Gastroesophageal sphincter (tissue), 4 donors: ENCODE measurements around the gene SIX3. TPM values are rescaled to one million over a fixed set of nuclear protein-coding genes. Genes with fewer than 3 reads are reported as not detected.

ENCODE experiments used
- ATAC-seq: fragments of 150-250 bp; one replicate; pipeline ENCODE4 v1.9.1; 2016; ENCODE audit warnings: mild to moderate bottlenecking, moderate library complexity
- H3K27ac ChIP-seq, 4 donors: fragments of 200-600 bp; sonication (generic) in 3 of 4; 1 replicate in 3 of 4; 2 replicates in 1 of 4; pipeline ENCODE4 v1.5.1; 2016 to 2019
- H3K27me3 ChIP-seq: fragments of 200-600 bp; sonication (generic); one replicate; pipeline ENCODE4 v1.5.1; 2019
- H3K36me3 ChIP-seq, 2 donors: fragments of 200-600 bp; sonication (generic); one replicate each; pipeline ENCODE4 v1.5.1; 2019; ENCODE audit warnings: control low read depth in 1 of 2
- H3K4me1 ChIP-seq, 3 donors: fragments of 200-600 bp; sonication (generic); 1 replicate in 2 of 3; 2 replicates in 1 of 3; pipeline ENCODE4 v1.5.1; 2016 to 2019; ENCODE audit warnings: control low read depth in 2 of 3
- H3K4me3 ChIP-seq, 2 donors: fragments of 200-600 bp; sonication (generic); one replicate each; pipeline ENCODE4 v1.5.1; 2019; ENCODE audit warnings: mild to moderate bottlenecking in 1 of 2, moderate library complexity in 1 of 2
- H3K9me3 ChIP-seq, 3 donors: fragments of 200-600 bp; sonication (generic); one replicate each; pipeline ENCODE4 v1.5.1; 2017 to 2019; ENCODE audit warnings: control low read depth in 2 of 3
- EP300 ChIP-seq: sonication (generic); formaldehyde crosslinking; IDR thresholded peaks from one replicate; pipeline ENCODE4 v1.6.1; 2017; ENCODE audit warnings: antibody characterized with exemption, mild to moderate bottlenecking
- POLR2A ChIP-seq, 2 donors: fragments of 450-650 bp; IDR thresholded peaks; one replicate each; pipeline ENCODE4 v1.6.1; 2017; ENCODE audit warnings: antibody characterized with exemption in 2 of 2, mild to moderate bottlenecking in 2 of 2, moderate library complexity in 1 of 2
- POLR2AphosphoS5 ChIP-seq: sonication (generic); formaldehyde crosslinking; IDR thresholded peaks from one replicate; pipeline ENCODE4 v1.6.1; 2017; ENCODE audit warnings: antibody characterized with exemption
- WGBS, 2 donors: methylation state at CpG; one replicate each; pipeline ENCODE4 v1.1.5; 2018; ENCODE audit warnings: low coverage in 1 of 2; 5-methylcytosine and 5-hydroxymethylcytosine counted together
- total RNA-seq, 4 donors: library from RNA; depleted of rRNA; stranded (reverse); fragments of >200 nt; gene quantifications; one replicate each; pipeline ENCODE4 v1.1.0, GENCODE V29; 2016
- TF ChIP-seq, protein P1 (sequence below), 4 experiments: fragments of 200-600 bp in 2 of 4; fragments of 450-650 bp in 2 of 4; sonication (generic) in 1 of 4; IDR thresholded peaks; one replicate each; pipeline ENCODE4 v1.5.1; 2017 to 2019; ENCODE audit warnings: antibody characterized with exemption in 4 of 4, mild to moderate bottlenecking in 2 of 4, moderate library complexity in 2 of 4

Gene SIX3
- under 1 TPM in 1 of 4 donors, not detected in 3; 0.15 TPM for total RNA-seq

DNA sequence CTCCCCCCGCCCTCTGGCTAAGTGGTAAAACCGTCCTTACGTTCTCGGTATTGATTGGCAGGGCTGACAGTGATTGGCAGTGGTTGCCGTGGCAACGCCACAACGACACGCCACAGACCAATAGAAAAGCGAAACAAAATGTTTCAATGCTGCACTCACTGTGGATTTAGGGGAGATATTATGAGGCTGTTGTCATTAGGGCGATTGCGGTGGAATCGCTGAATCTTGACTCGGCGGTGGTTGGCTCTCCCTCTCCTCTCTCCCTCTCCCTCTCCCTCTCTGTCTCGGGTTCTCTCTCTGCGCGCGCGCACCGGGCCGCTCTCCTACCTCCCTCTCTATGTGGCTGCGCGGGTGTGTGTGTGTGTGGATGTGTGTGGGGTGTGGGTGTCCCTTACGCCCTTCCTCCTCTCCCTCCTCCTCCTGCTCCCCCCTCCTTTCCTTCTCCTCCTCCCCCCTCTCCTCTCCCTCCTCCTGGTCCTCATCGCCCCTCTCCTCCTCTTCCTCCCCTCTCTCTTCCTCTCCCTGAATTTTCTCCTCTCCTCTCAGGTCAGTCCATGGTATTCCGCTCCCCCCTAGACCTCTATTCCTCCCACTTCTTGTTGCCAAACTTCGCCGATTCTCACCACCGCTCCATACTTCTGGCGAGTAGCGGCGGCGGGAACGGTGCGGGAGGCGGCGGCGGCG lies at the start of gene SIX3:
Gene SIX3, plus strand, starts transcription at position 152 of the 684 bp plus-strand sequence. Its CDS starts 403 bp downstream, at position 555.
- peaks cover 0 to 79% (median 43%) of the 10 kb centered on the region in 3 donors for H3K4me1 ChIP-seq
- H3K36me3 ChIP-seq = no peaks in the 10 kb centered on the region
- peaks cover 100% of the 10 kb centered on the region for H3K27me3 ChIP-seq
- no peaks in the 10 kb centered on the region for H3K9me3 ChIP-seq
- no peak within 1 kb of the TSS for H3K27ac ChIP-seq
- H3K4me3 ChIP-seq = peak within 1 kb of the TSS in 1 of 2 donors; percentile 42
- WGBS, 2 donors = 1% methylated on average over 20 of the region's 39 CpGs
- ATAC-seq = no peak
- TF ChIP-seq, protein P1, sequence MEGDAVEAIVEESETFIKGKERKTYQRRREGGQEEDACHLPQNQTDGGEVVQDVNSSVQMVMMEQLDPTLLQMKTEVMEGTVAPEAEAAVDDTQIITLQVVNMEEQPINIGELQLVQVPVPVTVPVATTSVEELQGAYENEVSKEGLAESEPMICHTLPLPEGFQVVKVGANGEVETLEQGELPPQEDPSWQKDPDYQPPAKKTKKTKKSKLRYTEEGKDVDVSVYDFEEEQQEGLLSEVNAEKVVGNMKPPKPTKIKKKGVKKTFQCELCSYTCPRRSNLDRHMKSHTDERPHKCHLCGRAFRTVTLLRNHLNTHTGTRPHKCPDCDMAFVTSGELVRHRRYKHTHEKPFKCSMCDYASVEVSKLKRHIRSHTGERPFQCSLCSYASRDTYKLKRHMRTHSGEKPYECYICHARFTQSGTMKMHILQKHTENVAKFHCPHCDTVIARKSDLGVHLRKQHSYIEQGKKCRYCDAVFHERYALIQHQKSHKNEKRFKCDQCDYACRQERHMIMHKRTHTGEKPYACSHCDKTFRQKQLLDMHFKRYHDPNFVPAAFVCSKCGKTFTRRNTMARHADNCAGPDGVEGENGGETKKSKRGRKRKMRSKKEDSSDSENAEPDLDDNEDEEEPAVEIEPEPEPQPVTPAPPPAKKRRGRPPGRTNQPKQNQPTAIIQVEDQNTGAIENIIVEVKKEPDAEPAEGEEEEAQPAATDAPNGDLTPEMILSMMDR (IDR thresholded peaks at IDR 0.05) = no peak
- TF ChIP-seq EP300 (no peak), POLR2AphosphoS5 (no peak)

GRCh38 chr2:44894058-44894457 lies 47.4 kb upstream of the SIX3 start:
- 16 to 21% methylated on average over 2 to 8 of the region's 8 CpGs for WGBS, 2 donors
- TF ChIP-seq POLR2AphosphoS5 (no peak), EP300 (no peak), POLR2A (IDR thresholded peaks at IDR 0.05) (no peak)
- TF ChIP-seq, protein P1 (IDR thresholded peaks at IDR 0.05) = no peak
- Histone ChIP-seq H3K9me3 (no peaks in the 10 kb centered on the region), H3K27me3 (peaks cover 8% of the 10 kb centered on the region), H3K4me1 (no peaks in the 10 kb centered on the region), H3K27ac (no peak overlapping the region), H3K4me3 (no peak overlapping the region), H3K36me3 (no peaks in the 10 kb centered on the region)
- ATAC-seq = no peak

- ATAC-seq = no peak
- WGBS, 2 donors = 22 to 73% methylated on average over 2 of the region's 2 CpGs
- Histone ChIP-seq H3K4me3 (no peak overlapping the region), H3K4me1 (no peaks in the 10 kb centered on the region), H3K27ac (no peak overlapping the region), H3K36me3 (no peaks in the 10 kb centered on the region), H3K9me3 (no peaks in the 10 kb centered on the region), H3K27me3 (peaks cover 17% of the 10 kb centered on the region)
- no peak for TF ChIP-seq POLR2A (IDR thresholded peaks at IDR 0.05)
- no peak for TF ChIP-seq EP300
- TF ChIP-seq, protein P1 (IDR thresholded peaks at IDR 0.05) = no peak
- TF ChIP-seq POLR2AphosphoS5 = no peak
Measured at GRCh38 chr2:44895061-44895460, 46.4 kb upstream of the SIX3 start.

DNA sequence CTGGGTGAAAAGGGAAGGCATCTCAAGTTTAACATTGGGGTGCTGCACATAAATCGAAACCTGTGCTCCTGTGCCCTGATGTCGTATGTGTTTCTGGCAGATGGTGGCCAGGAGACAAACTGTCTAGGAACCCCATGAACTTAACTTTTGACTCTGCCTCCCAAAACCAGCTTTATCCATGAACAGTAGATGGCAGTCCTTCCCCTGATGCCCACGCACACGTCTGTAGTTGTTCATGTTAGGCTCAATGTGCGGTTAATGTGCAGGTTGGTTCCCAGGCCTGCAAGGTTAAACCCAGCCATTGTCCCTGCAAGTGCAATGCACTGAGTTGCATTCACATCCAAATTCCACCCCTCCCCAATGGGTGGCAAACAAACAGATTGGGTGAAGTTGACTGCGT lies 44.1 kb upstream of the SIX3 start:
- WGBS, 2 donors = 20 to 92% methylated on average over 1 to 2 of the region's 6 CpGs
- ATAC-seq = no peak
- TF ChIP-seq POLR2A (IDR thresholded peaks at IDR 0.05) (no peak), EP300 (no peak), POLR2AphosphoS5 (no peak)
- TF ChIP-seq, protein P1 (IDR thresholded peaks at IDR 0.05) = no peak
- Histone ChIP-seq H3K27ac (no peak overlapping the region), H3K4me3 (no peak overlapping the region), H3K36me3 (no peaks in the 10 kb centered on the region), H3K4me1 (no peaks in the 10 kb centered on the region), H3K27me3 (peaks cover 38% of the 10 kb centered on the region), H3K9me3 (no peaks in the 10 kb centered on the region)
